ENCODE measurements around the gene HSD17B4. TPM values are rescaled to one million over a fixed set of nuclear protein-coding genes. Genes with fewer than 3 reads are reported as not detected.

The HSD17B4 gene
- total RNA-seq, 1 experiment from 2014 or later = 246 TPM

- intact Hi-C loops (cut with micrococcal nuclease; ENCODE audit: unreplicated experiment) = no loop called here
- CTCF ChIA-PET = interaction anchor here (0.6 to 1.7 kb wide), 2 partner anchors 288 to 465 kb away, joined by 3 to 6 read pairs; partner anchors contain the start of gene DTWD2
- peaks cover 3% of the 10 kb centered on the region for H3K9me3 Mint-ChIP-seq (ENCODE audit: low read depth, unreplicated experiment)
- H3K4me3 Mint-ChIP-seq (ENCODE audit: low read depth, unreplicated experiment) = peak overlapping the region; percentile 91
- DNase-seq = no peak
- TSS peak; percentile 57 for BruUV-seq (replicated peaks)
- peaks cover 28% of the 10 kb centered on the region for H3K36me3 Mint-ChIP-seq (ENCODE audit: insufficient read depth, unreplicated experiment)
- H3K27ac Mint-ChIP-seq (ENCODE audit: unreplicated experiment) = peak overlapping the region; percentile 72
- H3K27me3 Mint-ChIP-seq (ENCODE audit: unreplicated experiment) = no peaks in the 10 kb centered on the region
- H3K4me1 Mint-ChIP-seq (ENCODE audit: low read depth, unreplicated experiment) = peaks cover 8% of the 10 kb centered on the region
- no peak for TF ChIP-seq CTCF (IDR thresholded peaks at IDR 0.05; ENCODE audit: unreplicated experiment)
These were observed 710 bp downstream of the HSD17B4 start for GRCh38 chr5:119453040-119453373.

GRCh38 chr5:119454171-119454570 is 1.9 kb downstream of the HSD17B4 start:
- intact Hi-C loops (cut with micrococcal nuclease; ENCODE audit: unreplicated experiment) = no loop called here
- Mint-ChIP-seq H3K36me3 (ENCODE audit: insufficient read depth, unreplicated experiment) (peaks cover 31% of the 10 kb centered on the region), H3K27me3 (ENCODE audit: unreplicated experiment) (no peaks in the 10 kb centered on the region), H3K9me3 (ENCODE audit: low read depth, unreplicated experiment) (peaks cover 3% of the 10 kb centered on the region), H3K27ac (ENCODE audit: unreplicated experiment) (no peak overlapping the region), H3K4me1 (ENCODE audit: low read depth, unreplicated experiment) (peaks cover 8% of the 10 kb centered on the region), H3K4me3 (ENCODE audit: low read depth, unreplicated experiment) (no peak overlapping the region)
- no peak for DNase-seq
- no peak for TF ChIP-seq CTCF (IDR thresholded peaks at IDR 0.05; ENCODE audit: unreplicated experiment)
- CTCF ChIA-PET = no interaction called here
- BruUV-seq (replicated peaks) = no TSS peak

- Mint-ChIP-seq H3K27ac (ENCODE audit: unreplicated experiment) (no peak overlapping the region), H3K4me3 (ENCODE audit: low read depth, unreplicated experiment) (no peak overlapping the region), H3K4me1 (ENCODE audit: low read depth, unreplicated experiment) (no peaks in the 10 kb centered on the region), H3K27me3 (ENCODE audit: unreplicated experiment) (no peaks in the 10 kb centered on the region), H3K9me3 (ENCODE audit: low read depth, unreplicated experiment) (no peaks in the 10 kb centered on the region), H3K36me3 (ENCODE audit: insufficient read depth, unreplicated experiment) (peaks cover 16% of the 10 kb centered on the region)
- TF ChIP-seq CTCF (IDR thresholded peaks at IDR 0.05; ENCODE audit: unreplicated experiment) = no peak
- no peak for DNase-seq
- CTCF ChIA-PET = interaction anchor here (0.7 to 1.2 kb wide), 2 partner anchors 12 to 78 kb away, joined by 3 to 5 read pairs; no protein-coding TSS in a partner anchor
- no TSS peak for BruUV-seq (replicated peaks)
- intact Hi-C loops (cut with micrococcal nuclease; ENCODE audit: unreplicated experiment) = no loop called here
These were observed 6.8 kb downstream of the HSD17B4 start for GRCh38 chr5:119458911-119459632.

- no TSS peak for BruUV-seq (replicated peaks)
- intact Hi-C loops (cut with micrococcal nuclease; ENCODE audit: unreplicated experiment) = no loop called here
- Mint-ChIP-seq H3K27ac (ENCODE audit: unreplicated experiment) (no peak overlapping the region), H3K4me3 (ENCODE audit: low read depth, unreplicated experiment) (no peak overlapping the region), H3K9me3 (ENCODE audit: low read depth, unreplicated experiment) (peaks cover 9% of the 10 kb centered on the region), H3K4me1 (ENCODE audit: low read depth, unreplicated experiment) (no peaks in the 10 kb centered on the region), H3K36me3 (ENCODE audit: insufficient read depth, unreplicated experiment) (no peaks in the 10 kb centered on the region), H3K27me3 (ENCODE audit: unreplicated experiment) (no peaks in the 10 kb centered on the region)
- no peak for DNase-seq
- CTCF ChIA-PET = no interaction called here
- no peak for TF ChIP-seq CTCF (IDR thresholded peaks at IDR 0.05; ENCODE audit: unreplicated experiment)
These were observed 13.3 kb downstream of the HSD17B4 start for GRCh38 chr5:119465640-119466039.
